ENCODE results near the gene GRIN2B.

GRIN2B gene

DNA sequence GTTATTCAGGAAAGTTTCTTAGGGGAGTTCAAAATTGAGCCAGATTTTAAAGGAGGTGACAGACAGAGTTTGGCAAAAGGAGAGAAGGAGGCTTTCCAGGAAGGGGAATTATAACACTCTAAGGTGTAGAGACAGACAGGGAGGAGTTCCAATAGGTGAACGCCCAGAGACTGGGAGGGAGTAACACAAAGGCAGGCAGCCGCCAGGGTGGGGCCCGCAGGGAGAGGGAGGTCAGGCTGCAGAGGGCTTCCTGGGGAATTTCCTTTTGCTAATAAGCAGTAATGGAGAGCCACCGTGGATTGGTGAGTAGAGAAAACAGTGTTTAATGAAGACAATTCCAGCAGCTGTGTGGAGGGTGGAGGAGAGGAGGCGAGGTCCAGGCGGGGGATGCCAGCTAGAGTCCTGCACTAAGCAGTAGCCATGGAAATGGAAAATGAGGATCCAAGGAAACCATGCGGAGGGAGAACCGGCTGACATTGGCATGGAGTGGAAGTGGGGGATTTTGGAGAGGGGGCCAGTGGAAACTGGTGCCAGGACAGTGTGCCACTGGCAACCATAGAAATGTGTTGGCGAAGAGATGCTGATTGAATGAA, 22.2 kb downstream of the GRIN2B start:
- Histone ChIP-seq H3K4me3 (ENCODE audit: low read depth in 1 of 2, low read length in 2 of 2) (no peak overlapping the region), H3K9me3 (ENCODE audit: insufficient read depth, low read length, severe bottlenecking) (no peaks in the 10 kb centered on the region), H4K20me1 (ENCODE audit: insufficient read depth, low read length) (no peaks in the 10 kb centered on the region), H3K4me1 (ENCODE audit: insufficient read depth, low read length) (no peaks in the 10 kb centered on the region), H3K9ac (ENCODE audit: low read depth, low read length) (no peak overlapping the region), H3K27me3 (ENCODE audit: insufficient read depth, low read length, poor library complexity) (no peaks in the 10 kb centered on the region), H3K4me2 (ENCODE audit: insufficient read depth, low read length) (no peak overlapping the region), H3K36me3 (ENCODE audit: insufficient read depth, low read length) (no peaks in the 10 kb centered on the region), H2AFZ (ENCODE audit: low read depth, low read length) (no peak overlapping the region), H3K79me2 (ENCODE audit: insufficient read depth, low read length) (no peaks in the 10 kb centered on the region), H3K27ac (ENCODE audit: low read length) (no peak overlapping the region)
- DNase-seq (no peak), ATAC-seq (ENCODE audit: insufficient read depth, low read depth) (no peak)
- TF ChIP-seq, protein P1, sequence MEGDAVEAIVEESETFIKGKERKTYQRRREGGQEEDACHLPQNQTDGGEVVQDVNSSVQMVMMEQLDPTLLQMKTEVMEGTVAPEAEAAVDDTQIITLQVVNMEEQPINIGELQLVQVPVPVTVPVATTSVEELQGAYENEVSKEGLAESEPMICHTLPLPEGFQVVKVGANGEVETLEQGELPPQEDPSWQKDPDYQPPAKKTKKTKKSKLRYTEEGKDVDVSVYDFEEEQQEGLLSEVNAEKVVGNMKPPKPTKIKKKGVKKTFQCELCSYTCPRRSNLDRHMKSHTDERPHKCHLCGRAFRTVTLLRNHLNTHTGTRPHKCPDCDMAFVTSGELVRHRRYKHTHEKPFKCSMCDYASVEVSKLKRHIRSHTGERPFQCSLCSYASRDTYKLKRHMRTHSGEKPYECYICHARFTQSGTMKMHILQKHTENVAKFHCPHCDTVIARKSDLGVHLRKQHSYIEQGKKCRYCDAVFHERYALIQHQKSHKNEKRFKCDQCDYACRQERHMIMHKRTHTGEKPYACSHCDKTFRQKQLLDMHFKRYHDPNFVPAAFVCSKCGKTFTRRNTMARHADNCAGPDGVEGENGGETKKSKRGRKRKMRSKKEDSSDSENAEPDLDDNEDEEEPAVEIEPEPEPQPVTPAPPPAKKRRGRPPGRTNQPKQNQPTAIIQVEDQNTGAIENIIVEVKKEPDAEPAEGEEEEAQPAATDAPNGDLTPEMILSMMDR (IDR thresholded peaks at IDR 0.05; ENCODE audit: borderline replicate concordance, extremely low read depth, low read length, poor library complexity, severe bottlenecking): no peak
- TF ChIP-seq EZH2 (IDR thresholded peaks at IDR 0.05; ENCODE audit: borderline replicate concordance, low read depth, low read length, severe bottlenecking): no peak

DNA sequence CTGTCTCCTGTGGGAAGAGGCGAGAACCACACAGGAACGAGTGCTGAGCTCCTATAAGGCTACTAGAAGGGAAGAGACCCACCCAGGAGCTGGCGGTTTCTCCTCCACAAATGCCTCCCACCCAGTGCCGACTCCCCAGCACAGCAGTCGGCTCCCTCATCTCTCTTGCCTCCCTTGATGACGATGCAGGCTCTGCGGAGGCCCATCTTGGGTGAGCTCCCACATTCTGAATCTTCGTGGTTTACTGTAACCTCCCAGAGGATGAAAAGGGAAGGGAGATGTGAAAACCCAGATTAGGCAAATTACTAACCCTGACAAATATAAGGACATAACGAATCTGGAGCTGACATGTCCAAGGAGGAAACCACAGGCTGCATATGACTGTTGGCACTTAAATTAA, 23.8 kb downstream of the GRIN2B start:
- no peak overlapping the region for H3K27ac ChIP-seq (ENCODE audit: low read length)
- H3K4me2 ChIP-seq (ENCODE audit: insufficient read depth, low read length): no peak overlapping the region
- no peak overlapping the region for H3K4me3 ChIP-seq (ENCODE audit: low read depth in 1 of 2, low read length in 2 of 2)
- no peaks in the 10 kb centered on the region for H3K79me2 ChIP-seq (ENCODE audit: insufficient read depth, low read length)
- H3K36me3 ChIP-seq (ENCODE audit: insufficient read depth, low read length): no peaks in the 10 kb centered on the region
- DNase-seq: no peak
- no peaks in the 10 kb centered on the region for H3K4me1 ChIP-seq (ENCODE audit: insufficient read depth, low read length)
- H3K9me3 ChIP-seq (ENCODE audit: insufficient read depth, low read length, severe bottlenecking): no peaks in the 10 kb centered on the region
- H4K20me1 ChIP-seq (ENCODE audit: insufficient read depth, low read length): no peaks in the 10 kb centered on the region
- no peaks in the 10 kb centered on the region for H3K27me3 ChIP-seq (ENCODE audit: insufficient read depth, low read length, poor library complexity)
- no peak overlapping the region for H2AFZ ChIP-seq (ENCODE audit: low read depth, low read length)
- no peak for ATAC-seq (ENCODE audit: insufficient read depth, low read depth)
- TF ChIP-seq, protein P1 (IDR thresholded peaks at IDR 0.05; ENCODE audit: borderline replicate concordance, extremely low read depth, low read length, poor library complexity, severe bottlenecking): no peak
- TF ChIP-seq EZH2 (IDR thresholded peaks at IDR 0.05; ENCODE audit: borderline replicate concordance, low read depth, low read length, severe bottlenecking): no peak
- no peak overlapping the region for H3K9ac ChIP-seq (ENCODE audit: low read depth, low read length)

DNA sequence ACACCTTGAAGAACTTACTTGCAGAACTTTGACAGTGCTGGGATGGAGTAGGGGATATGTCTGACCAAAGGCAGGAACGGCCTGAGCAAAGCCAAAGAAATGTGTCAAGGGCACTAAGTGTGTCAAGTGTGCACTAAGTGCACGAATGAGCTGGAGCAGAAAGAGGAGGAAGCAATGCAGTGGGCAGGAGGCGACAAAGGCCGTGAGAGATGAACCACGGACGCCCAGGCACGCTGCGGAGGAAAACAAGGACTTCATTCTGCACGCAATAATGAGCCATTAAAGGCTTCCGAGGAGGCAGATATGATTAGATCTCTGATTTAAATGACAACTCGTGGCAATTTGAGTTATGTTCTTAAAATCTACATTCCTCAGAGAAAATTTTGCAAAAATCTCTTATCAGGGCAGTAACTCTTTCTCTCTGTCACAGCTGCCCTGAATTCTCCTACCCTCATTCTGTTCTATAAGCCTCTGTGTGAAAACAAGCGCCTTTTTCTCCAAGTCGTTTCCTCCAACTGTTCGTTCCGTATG, 25.3 kb downstream of the GRIN2B start:
- H2AFZ ChIP-seq (ENCODE audit: low read depth, low read length): no peak overlapping the region
- no peak overlapping the region for H3K27ac ChIP-seq (ENCODE audit: low read length)
- H3K27me3 ChIP-seq (ENCODE audit: insufficient read depth, low read length, poor library complexity): peaks cover 3% of the 10 kb centered on the region
- no peak for TF ChIP-seq EZH2 (IDR thresholded peaks at IDR 0.05; ENCODE audit: borderline replicate concordance, low read depth, low read length, severe bottlenecking)
- TF ChIP-seq, protein P1 (IDR thresholded peaks at IDR 0.05; ENCODE audit: borderline replicate concordance, extremely low read depth, low read length, poor library complexity, severe bottlenecking): no peak
- H3K9ac ChIP-seq (ENCODE audit: low read depth, low read length): no peak overlapping the region
- DNase-seq (no peak), ATAC-seq (ENCODE audit: insufficient read depth, low read depth) (no peak)
- H3K4me2 ChIP-seq (ENCODE audit: insufficient read depth, low read length): no peak overlapping the region
- H3K9me3 ChIP-seq (ENCODE audit: insufficient read depth, low read length, severe bottlenecking): no peaks in the 10 kb centered on the region
- H3K36me3 ChIP-seq (ENCODE audit: insufficient read depth, low read length): no peaks in the 10 kb centered on the region
- no peaks in the 10 kb centered on the region for H3K79me2 ChIP-seq (ENCODE audit: insufficient read depth, low read length)
- no peaks in the 10 kb centered on the region for H4K20me1 ChIP-seq (ENCODE audit: insufficient read depth, low read length)
- no peak overlapping the region for H3K4me3 ChIP-seq (ENCODE audit: low read depth in 1 of 2, low read length in 2 of 2)
- no peaks in the 10 kb centered on the region for H3K4me1 ChIP-seq (ENCODE audit: insufficient read depth, low read length)
